ENCODE measurements around the gene FGFBP1. TPM values are rescaled to one million over a fixed set of nuclear protein-coding genes. Genes with fewer than 3 reads are reported as not detected.

The FGFBP1 gene
- total and polyA plus RNA-seq, 9 of the 15 experiments (the other 6 are each of a cell fraction or from before 2014, with no cell fraction given) = not detected

DNA sequence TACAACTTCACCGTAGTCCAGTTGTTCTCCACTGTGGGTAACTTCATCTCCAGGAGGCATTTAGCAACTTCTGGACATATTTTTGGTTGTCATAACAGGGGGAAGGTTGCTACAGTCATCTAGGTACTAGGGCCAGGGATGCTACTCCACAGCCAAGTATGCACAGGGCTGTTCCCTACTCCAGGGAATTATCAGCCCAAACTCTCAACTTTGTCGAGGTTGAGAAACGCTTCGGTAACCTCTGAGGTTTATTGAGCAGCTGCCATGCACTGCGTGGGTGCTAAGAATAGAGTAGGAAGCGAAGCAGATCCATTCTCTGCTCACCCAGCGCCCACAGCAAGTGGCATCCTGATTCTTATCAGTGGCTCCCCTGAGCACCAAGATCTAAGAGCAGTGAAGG lies 8.2 kb downstream of the FGFBP1 start:
- ChIA-PET CTCF (ENCODE audit: low intra/inter-chr PET ratio) (no interaction called here), POLR2A (no interaction called here)
- TF ChIP-seq, protein P1, sequence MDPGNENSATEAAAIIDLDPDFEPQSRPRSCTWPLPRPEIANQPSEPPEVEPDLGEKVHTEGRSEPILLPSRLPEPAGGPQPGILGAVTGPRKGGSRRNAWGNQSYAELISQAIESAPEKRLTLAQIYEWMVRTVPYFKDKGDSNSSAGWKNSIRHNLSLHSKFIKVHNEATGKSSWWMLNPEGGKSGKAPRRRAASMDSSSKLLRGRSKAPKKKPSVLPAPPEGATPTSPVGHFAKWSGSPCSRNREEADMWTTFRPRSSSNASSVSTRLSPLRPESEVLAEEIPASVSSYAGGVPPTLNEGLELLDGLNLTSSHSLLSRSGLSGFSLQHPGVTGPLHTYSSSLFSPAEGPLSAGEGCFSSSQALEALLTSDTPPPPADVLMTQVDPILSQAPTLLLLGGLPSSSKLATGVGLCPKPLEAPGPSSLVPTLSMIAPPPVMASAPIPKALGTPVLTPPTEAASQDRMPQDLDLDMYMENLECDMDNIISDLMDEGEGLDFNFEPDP (CRISPR knock-in tag; IDR thresholded peaks at IDR 0.05) = no peak
- no peak for TF ChIP-seq ZNF347 (CRISPR knock-in tag; IDR thresholded peaks at IDR 0.05; ENCODE audit: low read depth)
- TF ChIP-seq MAFK (IDR thresholded peaks at IDR 0.05; ENCODE audit: low read length) = no peak
- Histone ChIP-seq H3K9me3 (replicated peaks; ENCODE audit: control insufficient read depth, insufficient read depth, low read depth, low read length) (no peaks in the 10 kb centered on the region), H3K4me2 (ENCODE audit: insufficient read depth, low read length) (no peak overlapping the region), H3K9ac (ENCODE audit: insufficient read depth in 1 of 2, low read depth in 2 of 2, low read length in 2 of 2) (no peak overlapping the region), H3K9me1 (ENCODE audit: control insufficient read depth, insufficient read depth, low read length) (no peaks in the 10 kb centered on the region), H3K27ac (ENCODE audit: extremely low read depth, low read depth, low read length) (no peak overlapping the region), H3K4me1 (replicated peaks in 1 of 2; ENCODE audit: control insufficient read depth in 2 of 2, insufficient read depth in 2 of 2, low read length in 2 of 2) (no peaks in the 10 kb centered on the region), H2AFZ (ENCODE audit: low read depth, low read length) (no peak overlapping the region), H3K4me3 (no peak overlapping the region), H3K36me3 (ENCODE audit: control insufficient read depth, insufficient read depth, low read length) (no peaks in the 10 kb centered on the region), H4K20me1 (replicated peaks; ENCODE audit: control insufficient read depth, insufficient read depth, low read length) (no peaks in the 10 kb centered on the region), H3K27me3 (ENCODE audit: control insufficient read depth in 2 of 2, insufficient read depth in 2 of 2, low read length in 2 of 2) (peaks cover 2 to 16% of the 10 kb centered on the region in 2 experiments; a peak in 4 of 5 replicates), H3K79me2 (ENCODE audit: control insufficient read depth, insufficient read depth, low read length) (no peaks in the 10 kb centered on the region)
- 0% methylated on average over 5 of the region's 7 CpGs for WGBS (ENCODE audit: insufficient coverage, low coverage, missing lambda C conversion rate)
- DNase-seq (ENCODE audit: extremely low read depth in 1 of 4, low spot score in 3 of 4) (no peak), FAIRE-seq (no peak), ATAC-seq (no peak)
- no TSS peak for BruUV-seq (replicated peaks)
- in situ Hi-C loops (cut with MboI) (no loop called here), intact Hi-C loops (cut with micrococcal nuclease) (no loop called here)

DNA sequence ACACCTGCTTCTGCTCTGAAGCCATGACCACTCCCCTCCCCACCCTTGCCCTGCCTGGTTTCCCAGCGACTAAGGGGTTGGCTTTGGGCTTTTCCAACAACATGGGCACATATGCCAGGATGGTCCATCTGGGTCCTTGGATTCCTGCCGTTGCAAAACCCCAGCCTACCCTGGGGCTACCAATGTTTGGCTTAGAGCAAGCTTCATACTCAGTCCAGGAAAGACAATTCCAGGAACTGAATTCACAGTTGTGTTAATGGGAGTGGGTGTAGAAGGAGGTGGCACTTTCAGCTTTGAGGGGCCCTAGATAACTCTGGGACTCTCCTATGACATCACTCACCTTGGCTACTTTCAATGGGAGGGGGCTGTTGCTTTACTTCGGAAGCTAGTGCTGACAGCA lies 9.0 kb downstream of the FGFBP1 start:
- H3K79me2 ChIP-seq (ENCODE audit: control insufficient read depth, insufficient read depth, low read length) = no peaks in the 10 kb centered on the region
- ATAC-seq = no peak
- H3K27me3 ChIP-seq (ENCODE audit: control insufficient read depth in 2 of 2, insufficient read depth in 2 of 2, low read length in 2 of 2) = peaks cover 2 to 17% of the 10 kb centered on the region in 2 experiments; a peak in 4 of 5 replicates
- TF ChIP-seq, protein P2, sequence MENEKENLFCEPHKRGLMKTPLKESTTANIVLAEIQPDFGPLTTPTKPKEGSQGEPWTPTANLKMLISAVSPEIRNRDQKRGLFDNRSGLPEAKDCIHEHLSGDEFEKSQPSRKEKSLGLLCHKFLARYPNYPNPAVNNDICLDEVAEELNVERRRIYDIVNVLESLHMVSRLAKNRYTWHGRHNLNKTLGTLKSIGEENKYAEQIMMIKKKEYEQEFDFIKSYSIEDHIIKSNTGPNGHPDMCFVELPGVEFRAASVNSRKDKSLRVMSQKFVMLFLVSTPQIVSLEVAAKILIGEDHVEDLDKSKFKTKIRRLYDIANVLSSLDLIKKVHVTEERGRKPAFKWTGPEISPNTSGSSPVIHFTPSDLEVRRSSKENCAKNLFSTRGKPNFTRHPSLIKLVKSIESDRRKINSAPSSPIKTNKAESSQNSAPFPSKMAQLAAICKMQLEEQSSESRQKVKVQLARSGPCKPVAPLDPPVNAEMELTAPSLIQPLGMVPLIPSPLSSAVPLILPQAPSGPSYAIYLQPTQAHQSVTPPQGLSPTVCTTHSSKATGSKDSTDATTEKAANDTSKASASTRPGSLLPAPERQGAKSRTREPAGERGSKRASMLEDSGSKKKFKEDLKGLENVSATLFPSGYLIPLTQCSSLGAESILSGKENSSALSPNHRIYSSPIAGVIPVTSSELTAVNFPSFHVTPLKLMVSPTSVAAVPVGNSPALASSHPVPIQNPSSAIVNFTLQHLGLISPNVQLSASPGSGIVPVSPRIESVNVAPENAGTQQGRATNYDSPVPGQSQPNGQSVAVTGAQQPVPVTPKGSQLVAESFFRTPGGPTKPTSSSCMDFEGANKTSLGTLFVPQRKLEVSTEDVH (IDR thresholded peaks at IDR 0.05; ENCODE audit: low read depth, partially characterized antibody) = no peak
- TF ChIP-seq ZNF696 (CRISPR knock-in tag; conservative IDR thresholded peaks at IDR 0.05) (no peak), SMAD4 (CRISPR knock-in tag; conservative IDR thresholded peaks at IDR 0.05) (no peak)
- no peaks in the 10 kb centered on the region for H3K36me3 ChIP-seq (ENCODE audit: control insufficient read depth, insufficient read depth, low read length)
- ChIA-PET POLR2A (no interaction called here), CTCF (ENCODE audit: low intra/inter-chr PET ratio) (no interaction called here)
- H2AFZ ChIP-seq (ENCODE audit: low read depth, low read length) = no peak overlapping the region
- WGBS (ENCODE audit: insufficient coverage, low coverage, missing lambda C conversion rate) = 0% methylated on average over 3 of the region's 3 CpGs
- H3K9me1 ChIP-seq (ENCODE audit: control insufficient read depth, insufficient read depth, low read length) = no peaks in the 10 kb centered on the region
- no peak overlapping the region for H3K4me2 ChIP-seq (ENCODE audit: insufficient read depth, low read length)
- H3K4me3 ChIP-seq = no peak overlapping the region
- in situ Hi-C loops (cut with MboI) (no loop called here), intact Hi-C loops (cut with micrococcal nuclease) (no loop called here)
- no peak for DNase-seq (ENCODE audit: extremely low read depth in 1 of 4, low spot score in 3 of 4)
- H3K4me1 ChIP-seq (replicated peaks in 1 of 2; ENCODE audit: control insufficient read depth in 2 of 2, insufficient read depth in 2 of 2, low read length in 2 of 2) = no peaks in the 10 kb centered on the region
- FAIRE-seq = no peak
- no peaks in the 10 kb centered on the region for H3K9me3 ChIP-seq (replicated peaks; ENCODE audit: control insufficient read depth, insufficient read depth, low read depth, low read length)
- H4K20me1 ChIP-seq (replicated peaks; ENCODE audit: control insufficient read depth, insufficient read depth, low read length) = no peaks in the 10 kb centered on the region
- no peak overlapping the region for H3K9ac ChIP-seq (ENCODE audit: insufficient read depth in 1 of 2, low read depth in 2 of 2, low read length in 2 of 2)
- H3K27ac ChIP-seq (ENCODE audit: extremely low read depth, low read depth, low read length) = no peak overlapping the region
- no TSS peak for BruUV-seq (replicated peaks)
